ENCODE results near the gene RWDD3.

Gene RWDD3

DNA sequence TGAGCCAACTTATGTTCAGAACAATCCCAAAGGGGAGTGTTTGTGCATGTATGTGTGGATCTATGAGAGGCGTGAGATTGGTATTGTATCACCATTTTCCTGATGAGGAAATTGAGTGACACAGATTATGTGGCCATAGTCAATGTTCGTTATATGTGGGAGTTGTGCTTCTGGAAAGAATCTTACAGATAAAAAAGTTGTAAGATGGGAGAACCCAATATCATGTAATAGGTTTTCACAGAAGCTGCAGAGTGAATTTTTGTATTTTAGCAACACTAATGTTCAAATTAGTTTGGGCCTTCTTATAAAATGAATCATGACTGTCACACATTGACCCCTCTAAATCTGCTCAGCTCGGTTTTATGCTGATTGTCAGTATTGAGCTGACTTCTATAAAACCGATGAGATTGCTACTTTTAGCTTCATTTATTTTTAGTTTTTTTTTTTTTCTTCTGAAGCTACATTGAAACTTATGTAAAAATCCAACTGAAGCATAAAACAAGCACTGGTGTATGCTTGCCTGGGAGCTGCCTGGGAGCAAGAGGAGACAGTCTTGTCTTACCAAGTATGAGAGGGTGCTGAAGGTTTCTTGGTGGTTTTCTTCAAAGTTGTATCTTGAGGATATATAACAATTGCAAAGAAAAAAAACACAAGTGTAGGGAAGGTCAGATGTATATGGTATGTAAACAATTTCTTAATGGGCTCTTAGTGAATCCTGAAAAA is 4.1 kb downstream of the RWDD3 start:
- ChIA-PET CTCF (no interaction called here), POLR2A (no interaction called here)
- DNase-seq (ENCODE audit: extremely low spot score): no peak
- TF ChIP-seq FOXM1 (IDR thresholded peaks at IDR 0.05; ENCODE audit: borderline replicate concordance): no peak
- TF ChIP-seq FOXA1 (IDR thresholded peaks at IDR 0.05): no peak
- TF ChIP-seq ELF4 (IDR thresholded peaks at IDR 0.05): no peak
- TF ChIP-seq HDGF (IDR thresholded peaks at IDR 0.05; ENCODE audit: borderline replicate concordance): no peak
- TF ChIP-seq CTBP1 (IDR thresholded peaks at IDR 0.05; ENCODE audit: borderline replicate concordance): no peak
- TF ChIP-seq ARNT (IDR thresholded peaks at IDR 0.05): no peak

DNA sequence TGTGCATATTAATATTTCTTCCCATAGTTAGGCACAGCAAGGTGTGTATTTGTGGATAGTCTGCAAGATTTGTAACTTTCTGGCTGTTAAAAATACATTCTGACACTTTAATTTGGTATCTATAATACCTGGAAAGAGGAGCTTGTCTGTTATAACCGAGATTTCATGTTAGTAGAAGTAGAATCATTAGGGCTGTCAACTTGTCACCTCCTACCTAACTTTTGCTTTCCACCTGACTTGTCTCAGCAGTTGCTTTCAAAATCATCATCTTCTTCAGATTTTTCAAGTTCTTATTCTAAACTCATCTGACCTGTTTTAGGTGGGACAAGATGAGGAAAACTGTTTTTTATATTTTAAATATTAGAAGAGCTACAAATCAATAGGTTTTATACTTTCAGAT is 11.0 kb downstream of the RWDD3 start:
- TF ChIP-seq ZNF384 (IDR thresholded peaks at IDR 0.05): no peak
- TF ChIP-seq FOXM1 (IDR thresholded peaks at IDR 0.05; ENCODE audit: borderline replicate concordance): no peak
- TF ChIP-seq FOXA1 (IDR thresholded peaks at IDR 0.05): no peak
- TF ChIP-seq FOXK2 (IDR thresholded peaks at IDR 0.05): no peak
- TF ChIP-seq HDGF (IDR thresholded peaks at IDR 0.05; ENCODE audit: borderline replicate concordance): no peak
- TF ChIP-seq SUZ12 (IDR thresholded peaks at IDR 0.05): no peak
- no peak for TF ChIP-seq NFRKB (IDR thresholded peaks at IDR 0.05)
- no peak for TF ChIP-seq TARDBP (IDR thresholded peaks at IDR 0.05)
- no peak for TF ChIP-seq ELF4 (IDR thresholded peaks at IDR 0.05)
- no peak for TF ChIP-seq CTBP1 (IDR thresholded peaks at IDR 0.05; ENCODE audit: borderline replicate concordance)
- TF ChIP-seq, protein P1, sequence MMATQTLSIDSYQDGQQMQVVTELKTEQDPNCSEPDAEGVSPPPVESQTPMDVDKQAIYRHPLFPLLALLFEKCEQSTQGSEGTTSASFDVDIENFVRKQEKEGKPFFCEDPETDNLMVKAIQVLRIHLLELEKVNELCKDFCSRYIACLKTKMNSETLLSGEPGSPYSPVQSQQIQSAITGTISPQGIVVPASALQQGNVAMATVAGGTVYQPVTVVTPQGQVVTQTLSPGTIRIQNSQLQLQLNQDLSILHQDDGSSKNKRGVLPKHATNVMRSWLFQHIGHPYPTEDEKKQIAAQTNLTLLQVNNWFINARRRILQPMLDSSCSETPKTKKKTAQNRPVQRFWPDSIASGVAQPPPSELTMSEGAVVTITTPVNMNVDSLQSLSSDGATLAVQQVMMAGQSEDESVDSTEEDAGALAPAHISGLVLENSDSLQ (IDR thresholded peaks at IDR 0.05): no peak
- TF ChIP-seq SP1 (IDR thresholded peaks at IDR 0.05): no peak
- no peak for TF ChIP-seq ARNT (IDR thresholded peaks at IDR 0.05)
- no peak for TF ChIP-seq BHLHE40 (IDR thresholded peaks at IDR 0.05; ENCODE audit: borderline replicate concordance)
- TF ChIP-seq LEF1 (IDR thresholded peaks at IDR 0.05; ENCODE audit: borderline replicate concordance): no peak
- POLR2A ChIA-PET: interaction anchor here (1.1 kb wide), 1 partner anchor 10 kb away, joined by 3 read pairs; no protein-coding TSS in a partner anchor
- CTCF ChIA-PET: interaction anchor here (2.1 kb wide), 1 partner anchor 11 kb away, joined by 8 read pairs; the partner anchor contains the start of gene RWDD3
- DNase-seq (ENCODE audit: extremely low spot score): no peak

DNA sequence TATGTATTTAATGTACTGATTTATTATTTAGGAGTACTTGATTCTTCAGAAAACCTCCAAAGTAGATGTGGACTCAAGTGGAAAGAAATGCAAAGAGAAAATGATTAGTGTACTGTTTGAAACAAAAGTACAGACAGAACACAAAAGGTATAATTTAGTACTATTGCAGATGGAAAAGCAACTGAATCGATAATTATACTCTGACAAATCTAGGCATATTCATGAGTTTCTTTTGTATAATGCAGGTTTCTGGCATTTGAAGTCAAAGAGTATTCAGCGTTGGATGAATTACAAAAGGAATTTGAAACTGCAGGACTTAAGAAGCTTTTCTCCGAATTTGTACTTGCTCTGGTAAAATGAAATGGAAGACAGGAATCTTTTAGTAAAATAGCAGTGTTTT is 12.5 kb downstream of the RWDD3 start:
- ChIA-PET CTCF (no interaction called here), POLR2A (no interaction called here)
- DNase-seq (ENCODE audit: extremely low spot score): no peak
- TF ChIP-seq FOXK2 (IDR thresholded peaks at IDR 0.05) (no peak), FOXA1 (IDR thresholded peaks at IDR 0.05) (no peak), CTBP1 (IDR thresholded peaks at IDR 0.05; ENCODE audit: borderline replicate concordance) (no peak), BHLHE40 (IDR thresholded peaks at IDR 0.05; ENCODE audit: borderline replicate concordance) (no peak), SUZ12 (IDR thresholded peaks at IDR 0.05) (no peak), NFRKB (IDR thresholded peaks at IDR 0.05) (no peak), TARDBP (IDR thresholded peaks at IDR 0.05) (no peak), HDGF (IDR thresholded peaks at IDR 0.05; ENCODE audit: borderline replicate concordance) (no peak)
- TF ChIP-seq, protein P1 (IDR thresholded peaks at IDR 0.05): no peak

GRCh38 chr1:95247607-95248006 is 13.6 kb downstream of the RWDD3 start:
- DNase-seq (ENCODE audit: extremely low spot score): no peak
- no peak for TF ChIP-seq ZNF384 (IDR thresholded peaks at IDR 0.05)
- TF ChIP-seq L3MBTL2 (conservative IDR thresholded peaks at IDR 0.05): no peak
- TF ChIP-seq, protein P1 (IDR thresholded peaks at IDR 0.05): no peak
- no peak for TF ChIP-seq FOXA1 (IDR thresholded peaks at IDR 0.05)
- no peak for TF ChIP-seq CTBP1 (IDR thresholded peaks at IDR 0.05; ENCODE audit: borderline replicate concordance)
- TF ChIP-seq FOXK2 (IDR thresholded peaks at IDR 0.05): no peak
- no peak for TF ChIP-seq TARDBP (IDR thresholded peaks at IDR 0.05)
- no peak for TF ChIP-seq ARNT (IDR thresholded peaks at IDR 0.05)
- no peak for TF ChIP-seq SP1 (IDR thresholded peaks at IDR 0.05)
- no peak for TF ChIP-seq BHLHE40 (IDR thresholded peaks at IDR 0.05; ENCODE audit: borderline replicate concordance)
- no peak for TF ChIP-seq ELF4 (IDR thresholded peaks at IDR 0.05)
- no peak for TF ChIP-seq LEF1 (IDR thresholded peaks at IDR 0.05; ENCODE audit: borderline replicate concordance)
- ChIA-PET POLR2A (no interaction called here), CTCF (no interaction called here)

- no peak for DNase-seq (ENCODE audit: extremely low spot score)
- ChIA-PET POLR2A (no interaction called here), CTCF (no interaction called here)
- TF ChIP-seq FOXM1 (IDR thresholded peaks at IDR 0.05; ENCODE audit: borderline replicate concordance): no peak
Observed at GRCh38 chr1:95249916-95250315, 15.9 kb downstream of the RWDD3 start.

- TF ChIP-seq ZNF384 (IDR thresholded peaks at IDR 0.05) (no peak), FOXM1 (IDR thresholded peaks at IDR 0.05; ENCODE audit: borderline replicate concordance) (no peak), BHLHE40 (IDR thresholded peaks at IDR 0.05; ENCODE audit: borderline replicate concordance) (no peak), ARNT (IDR thresholded peaks at IDR 0.05) (no peak), SP1 (IDR thresholded peaks at IDR 0.05) (no peak), L3MBTL2 (conservative IDR thresholded peaks at IDR 0.05) (no peak), FOXK2 (IDR thresholded peaks at IDR 0.05) (no peak), LEF1 (IDR thresholded peaks at IDR 0.05; ENCODE audit: borderline replicate concordance) (no peak), SUZ12 (IDR thresholded peaks at IDR 0.05) (no peak), TARDBP (IDR thresholded peaks at IDR 0.05) (no peak), ELF4 (IDR thresholded peaks at IDR 0.05) (no peak), FOXA1 (IDR thresholded peaks at IDR 0.05) (no peak), HDGF (IDR thresholded peaks at IDR 0.05; ENCODE audit: borderline replicate concordance) (no peak), CTBP1 (IDR thresholded peaks at IDR 0.05; ENCODE audit: borderline replicate concordance) (no peak), NFRKB (IDR thresholded peaks at IDR 0.05) (no peak)
- TF ChIP-seq, protein P1 (IDR thresholded peaks at IDR 0.05): no peak
- no peak for DNase-seq (ENCODE audit: extremely low spot score)
- ChIA-PET POLR2A (no interaction called here), CTCF (interaction anchor here (0.7 kb wide), 1 partner anchor 168 kb away, joined by 3 read pairs; no protein-coding TSS in a partner anchor)
Observed at GRCh38 chr1:95252422-95252821, 18.4 kb downstream of the RWDD3 start.

All from HEK293T (cell line).